GM12891 (cell line): ENCODE measurements around the gene CSNK1G3.

Experiments used
- PAX5 ChIP-seq: IDR thresholded peaks from 2 replicates; pipeline ENCODE4 v1.6.1; 2011; ENCODE audit warnings: low read length, moderate library complexity, mild to moderate bottlenecking; ENCODE audit not compliant: insufficient read depth, severe bottlenecking
- POLR2A ChIP-seq: IDR thresholded peaks from 2 replicates; pipeline ENCODE4 v1.6.1; 2011; ENCODE audit warnings: low read depth, low read length, control low read depth
- POLR2AphosphoS5 ChIP-seq: IDR thresholded peaks from 2 replicates; pipeline ENCODE4 v1.6.1; 2011; ENCODE audit warnings: low read depth, low read length, control low read depth
- SPI1 ChIP-seq: IDR thresholded peaks from 2 replicates; pipeline ENCODE4 v1.6.1; 2011; ENCODE audit warnings: low read depth, low read length, control low read depth
- TAF1 ChIP-seq: IDR thresholded peaks from 2 replicates; pipeline ENCODE4 v1.6.1; 2011; ENCODE audit warnings: low read depth, low read length, control low read depth

- TF ChIP-seq POLR2AphosphoS5, result no peak
- no peak for TF ChIP-seq POLR2A
- no peak for TF ChIP-seq SPI1
- no peak for TF ChIP-seq TAF1
- no peak for TF ChIP-seq PAX5
These were observed 45.9 kb downstream of the CSNK1G3 start for GRCh38 chr5:123557907-123558306.
